Omental fat pad (tissue), 4 donors: Measurements from ENCODE around the gene SLC39A12. TPM values are rescaled to one million over a fixed set of nuclear protein-coding genes. Genes with fewer than 3 reads are reported as not detected.
"Not testable (repeated sequence)": the region's sequence is repeated elsewhere in the genome, so short reads cannot be mapped to it uniquely, and the experiment has no call there.

Experiments
- ATAC-seq: fragments of 150-250 bp; one replicate; pipeline ENCODE4 v1.9.1; 2016; ENCODE audit warnings: mild to moderate bottlenecking, moderate library complexity; ENCODE audit not compliant: low FRiP score
- DNase-seq: peaks from one replicate; pipeline ENCODE4 v3.0.0-alpha.2; 2019; ENCODE audit warnings: low spot score
- CTCF ChIP-seq, 3 donors: fragments of 450-650 bp; IDR thresholded peaks; one replicate each; pipeline ENCODE4 v1.5.1; 2016 to 2017; ENCODE audit warnings: antibody characterized with exemption in 3 of 3, mild to moderate bottlenecking in 3 of 3, moderate library complexity in 2 of 3
- total RNA-seq, 4 donors: library from RNA; depleted of rRNA; stranded (reverse); fragments of >200 nt; gene quantifications; one replicate each; pipeline ENCODE4 v1.1.0, GENCODE V29; 2016

SLC39A12 gene
- total RNA-seq, 4 donors from 2014 or later: 0.44 to 0.56 (median 0.47) TPM; not detected in 1

GRCh38 chr10:17943033-17943745, 8.5 kb upstream of the SLC39A12 start:
- ATAC-seq: no peak

GRCh38 chr10:17950269-17950668, 1.4 kb upstream of the SLC39A12 start:
- not testable (repeated sequence) for DNase-seq, ATAC-seq

More at GRCh38 chr10:17943033-17943745, 8.5 kb upstream of the SLC39A12 start:
- DNase-seq: no peak
- TF ChIP-seq CTCF (IDR thresholded peaks at IDR 0.05): no peak

GRCh38 chr10:17950726-17951125, 992 bp upstream of the SLC39A12 start:
- ATAC-seq (no peak), DNase-seq (no peak)
- TF ChIP-seq CTCF (IDR thresholded peaks at IDR 0.05): no peak

- DNase-seq, ATAC-seq: not testable (repeated sequence)
These were observed 2.7 kb downstream of the SLC39A12 start for GRCh38 chr10:17954372-17954771.

- DNase-seq: no peak
- no peak for TF ChIP-seq CTCF (IDR thresholded peaks at IDR 0.05)
These were observed 3.1 kb downstream of the SLC39A12 start for GRCh38 chr10:17954861-17955260.

GRCh38 chr10:17958049-17958448, 6.3 kb downstream of the SLC39A12 start:
- DNase-seq: no peak
- ATAC-seq: no peak
- no peak for TF ChIP-seq CTCF (IDR thresholded peaks at IDR 0.05)

More at GRCh38 chr10:17954861-17955260, 3.1 kb downstream of the SLC39A12 start:
- ATAC-seq: no peak

- DNase-seq (no peak), ATAC-seq (no peak)
- TF ChIP-seq CTCF (IDR thresholded peaks at IDR 0.05): no peak
These were observed 8.2 kb downstream of the SLC39A12 start for GRCh38 chr10:17959870-17960269.

GRCh38 chr10:17961551-17962422, 10.1 kb downstream of the SLC39A12 start:
- ATAC-seq: no peak
- no peak for TF ChIP-seq CTCF (IDR thresholded peaks at IDR 0.05)
- DNase-seq: no peak
